Keratinocyte (primary cell): ENCODE data around the gene OLFML1.

Experiments
- EZH2 ChIP-seq: IDR thresholded peaks from one replicate; pipeline ENCODE4 v1.6.1; 2012; ENCODE audit warnings: inconsistent platforms, mild to moderate bottlenecking, low read length, moderate library complexity
- TF ChIP-seq, protein P1 (sequence below), 3 experiments: IDR thresholded peaks in 1 of 3; conservative IDR thresholded peaks in 1 of 3; optimal IDR thresholded peaks in 1 of 3; 2 replicates in 2 of 3; 3 replicates in 1 of 3; pipeline versions ENCODE3 to v1.5.1; 2011; ENCODE audit warnings: low read length in 3 of 3, mild to moderate bottlenecking in 3 of 3, moderate library complexity in 2 of 3, control low read depth in 1 of 3, inconsistent platforms in 1 of 3; ENCODE audit not compliant: insufficient read depth in 2 of 3; ENCODE audit errors: extremely low read depth in 1 of 3

DNA sequence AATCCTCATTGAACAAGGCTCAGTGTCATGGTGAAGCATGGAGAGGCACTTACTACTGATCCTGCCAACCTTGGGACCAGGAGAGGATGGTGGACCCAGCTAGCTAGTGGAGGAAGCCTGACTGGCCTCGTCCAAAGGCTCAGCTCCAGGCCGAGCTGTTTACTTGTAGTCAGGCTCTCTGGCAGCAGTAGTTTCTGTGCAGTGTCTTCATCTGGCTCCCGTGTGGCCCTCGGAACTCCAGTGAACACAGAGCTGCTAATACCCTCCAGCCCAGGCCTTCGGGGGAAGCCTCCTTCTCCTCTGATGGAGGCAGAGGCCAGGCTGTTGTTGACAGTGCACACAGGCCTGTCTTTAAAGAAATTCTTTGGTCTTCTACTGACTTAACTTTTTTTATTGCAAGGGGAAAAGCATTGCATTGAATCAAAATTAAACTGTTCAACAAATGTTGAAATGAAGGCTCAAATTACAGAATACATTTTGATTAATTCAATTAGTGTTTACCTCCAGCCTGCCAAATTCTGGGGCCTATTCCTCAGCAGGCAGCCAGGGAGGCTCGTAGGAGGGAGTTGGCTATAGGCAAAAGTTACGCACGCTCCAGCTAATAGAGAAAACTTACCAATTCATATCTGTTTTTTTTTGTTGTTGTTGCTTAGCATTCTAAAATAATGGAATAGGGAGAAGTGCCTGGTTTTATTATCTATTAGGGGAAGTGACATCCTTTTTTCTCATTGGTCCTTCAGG lies 47.3 kb downstream of the OLFML1 start:
- TF ChIP-seq, protein P1, sequence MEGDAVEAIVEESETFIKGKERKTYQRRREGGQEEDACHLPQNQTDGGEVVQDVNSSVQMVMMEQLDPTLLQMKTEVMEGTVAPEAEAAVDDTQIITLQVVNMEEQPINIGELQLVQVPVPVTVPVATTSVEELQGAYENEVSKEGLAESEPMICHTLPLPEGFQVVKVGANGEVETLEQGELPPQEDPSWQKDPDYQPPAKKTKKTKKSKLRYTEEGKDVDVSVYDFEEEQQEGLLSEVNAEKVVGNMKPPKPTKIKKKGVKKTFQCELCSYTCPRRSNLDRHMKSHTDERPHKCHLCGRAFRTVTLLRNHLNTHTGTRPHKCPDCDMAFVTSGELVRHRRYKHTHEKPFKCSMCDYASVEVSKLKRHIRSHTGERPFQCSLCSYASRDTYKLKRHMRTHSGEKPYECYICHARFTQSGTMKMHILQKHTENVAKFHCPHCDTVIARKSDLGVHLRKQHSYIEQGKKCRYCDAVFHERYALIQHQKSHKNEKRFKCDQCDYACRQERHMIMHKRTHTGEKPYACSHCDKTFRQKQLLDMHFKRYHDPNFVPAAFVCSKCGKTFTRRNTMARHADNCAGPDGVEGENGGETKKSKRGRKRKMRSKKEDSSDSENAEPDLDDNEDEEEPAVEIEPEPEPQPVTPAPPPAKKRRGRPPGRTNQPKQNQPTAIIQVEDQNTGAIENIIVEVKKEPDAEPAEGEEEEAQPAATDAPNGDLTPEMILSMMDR (optimal IDR thresholded peaks at IDR 0.05 in 1 of 3, IDR thresholded peaks at IDR 0.05 in 1 of 3, conservative IDR thresholded peaks at IDR 0.05 in 1 of 3; ENCODE audit: extremely low read depth in 1 of 3, insufficient read depth in 2 of 3, low read length in 3 of 3), result no peak
- no peak for TF ChIP-seq EZH2
